ENCODE measurements around the gene RCN2. TPM values are rescaled to one million over a fixed set of nuclear protein-coding genes. Genes with fewer than 3 reads are reported as not detected.

RCN2 gene
- total RNA-seq, 1 donor from 2014 or later: 39.4 TPM

DNA sequence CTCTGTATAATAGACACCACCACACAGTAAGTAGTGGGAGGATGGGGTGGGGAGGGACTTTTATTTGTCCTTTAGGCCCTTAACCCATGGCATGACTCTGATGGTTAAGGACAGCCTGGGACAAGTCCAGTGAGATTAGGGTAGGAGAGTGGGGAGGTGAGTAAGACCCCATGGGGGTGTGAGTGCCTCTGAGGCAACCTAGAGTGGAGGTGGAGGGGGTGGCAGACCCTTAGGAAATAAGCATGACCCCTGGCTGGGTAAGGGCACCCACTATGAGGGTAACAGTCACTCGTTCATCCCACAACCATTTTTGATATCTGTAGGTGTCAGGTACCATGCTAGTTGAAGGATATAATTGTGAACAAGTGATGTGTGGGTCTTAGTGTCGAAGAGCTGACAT lies 42.4 kb downstream of the RCN2 start:
- no peak overlapping the region for H3K27ac ChIP-seq
- no peak for DNase-seq
- H3K4me3 ChIP-seq: no peak overlapping the region
- no peaks in the 10 kb centered on the region for H3K4me1 ChIP-seq
- H3K27me3 ChIP-seq: no peaks in the 10 kb centered on the region
- H3K36me3 ChIP-seq: no peaks in the 10 kb centered on the region
- TF ChIP-seq, protein P1, sequence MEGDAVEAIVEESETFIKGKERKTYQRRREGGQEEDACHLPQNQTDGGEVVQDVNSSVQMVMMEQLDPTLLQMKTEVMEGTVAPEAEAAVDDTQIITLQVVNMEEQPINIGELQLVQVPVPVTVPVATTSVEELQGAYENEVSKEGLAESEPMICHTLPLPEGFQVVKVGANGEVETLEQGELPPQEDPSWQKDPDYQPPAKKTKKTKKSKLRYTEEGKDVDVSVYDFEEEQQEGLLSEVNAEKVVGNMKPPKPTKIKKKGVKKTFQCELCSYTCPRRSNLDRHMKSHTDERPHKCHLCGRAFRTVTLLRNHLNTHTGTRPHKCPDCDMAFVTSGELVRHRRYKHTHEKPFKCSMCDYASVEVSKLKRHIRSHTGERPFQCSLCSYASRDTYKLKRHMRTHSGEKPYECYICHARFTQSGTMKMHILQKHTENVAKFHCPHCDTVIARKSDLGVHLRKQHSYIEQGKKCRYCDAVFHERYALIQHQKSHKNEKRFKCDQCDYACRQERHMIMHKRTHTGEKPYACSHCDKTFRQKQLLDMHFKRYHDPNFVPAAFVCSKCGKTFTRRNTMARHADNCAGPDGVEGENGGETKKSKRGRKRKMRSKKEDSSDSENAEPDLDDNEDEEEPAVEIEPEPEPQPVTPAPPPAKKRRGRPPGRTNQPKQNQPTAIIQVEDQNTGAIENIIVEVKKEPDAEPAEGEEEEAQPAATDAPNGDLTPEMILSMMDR (IDR thresholded peaks at IDR 0.05): no peak
- H3K9me3 ChIP-seq: no peaks in the 10 kb centered on the region
- intact Hi-C loops (cut with DNase I): no loop called here
- ATAC-seq: no peak

DNA sequence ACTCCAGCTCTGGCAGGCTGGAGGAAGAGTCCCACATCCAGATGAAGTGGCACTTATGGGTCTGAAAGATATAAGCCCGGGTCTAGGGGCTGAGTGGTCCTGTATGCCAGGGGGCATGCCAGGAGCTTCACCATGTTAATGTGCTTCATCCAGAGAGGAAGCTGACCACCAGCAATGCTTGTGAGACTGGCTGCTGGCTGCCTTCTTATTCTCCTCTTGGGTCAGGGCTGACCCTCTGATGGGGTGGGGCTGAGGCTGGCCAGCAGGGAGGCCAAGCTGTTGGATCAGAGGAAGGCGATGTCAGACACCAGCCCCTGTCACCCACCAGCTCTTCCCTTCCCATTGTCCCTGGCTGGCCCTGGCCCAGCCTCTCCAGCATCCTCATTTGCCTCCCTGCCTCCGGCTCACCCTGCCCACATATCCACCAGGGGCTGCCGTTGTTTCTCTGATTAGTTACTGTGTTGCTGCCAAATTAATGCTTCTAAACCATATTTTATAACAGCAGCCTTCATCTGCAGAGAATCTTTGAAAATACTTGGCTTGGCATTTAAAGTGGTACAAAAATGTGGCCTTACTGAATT lies 43.0 kb downstream of the RCN2 start:
- TF ChIP-seq, protein P1 (IDR thresholded peaks at IDR 0.05): no peak
- intact Hi-C loops (cut with DNase I): no loop called here
- ATAC-seq: no peak
- Histone ChIP-seq H3K4me3 (no peak overlapping the region), H3K27ac (no peak overlapping the region), H3K27me3 (no peaks in the 10 kb centered on the region), H3K36me3 (no peaks in the 10 kb centered on the region), H3K9me3 (no peaks in the 10 kb centered on the region), H3K4me1 (no peaks in the 10 kb centered on the region)
- DNase-seq: no peak

DNA sequence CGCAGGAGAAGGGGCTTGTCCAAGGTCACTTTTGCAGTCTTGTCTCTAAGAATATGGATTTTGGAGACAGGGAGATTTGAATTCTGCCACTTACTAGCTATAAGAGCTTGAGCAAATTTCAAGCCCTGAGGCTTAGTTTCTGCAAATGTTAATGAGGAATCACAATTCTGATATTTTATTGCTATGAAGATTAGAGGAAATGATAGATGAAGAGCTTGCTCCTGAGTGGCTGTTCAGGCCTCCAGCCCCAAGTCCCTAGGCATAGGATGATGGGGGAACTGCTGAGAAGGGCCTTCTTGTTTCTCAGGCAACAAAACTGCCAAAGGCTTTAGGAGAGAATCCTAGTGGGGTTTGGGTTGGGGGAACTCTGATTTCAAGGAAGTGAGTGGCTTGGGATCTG lies 44.6 kb downstream of the RCN2 start:
- TF ChIP-seq, protein P1 (IDR thresholded peaks at IDR 0.05): no peak
- no peaks in the 10 kb centered on the region for H3K4me1 ChIP-seq
- no peak for ATAC-seq
- H3K4me3 ChIP-seq: no peak overlapping the region
- no peak overlapping the region for H3K27ac ChIP-seq
- no peak for DNase-seq
- H3K9me3 ChIP-seq: no peaks in the 10 kb centered on the region
- no peaks in the 10 kb centered on the region for H3K27me3 ChIP-seq
- intact Hi-C loops (cut with DNase I): no loop called here
- no peaks in the 10 kb centered on the region for H3K36me3 ChIP-seq

DNA sequence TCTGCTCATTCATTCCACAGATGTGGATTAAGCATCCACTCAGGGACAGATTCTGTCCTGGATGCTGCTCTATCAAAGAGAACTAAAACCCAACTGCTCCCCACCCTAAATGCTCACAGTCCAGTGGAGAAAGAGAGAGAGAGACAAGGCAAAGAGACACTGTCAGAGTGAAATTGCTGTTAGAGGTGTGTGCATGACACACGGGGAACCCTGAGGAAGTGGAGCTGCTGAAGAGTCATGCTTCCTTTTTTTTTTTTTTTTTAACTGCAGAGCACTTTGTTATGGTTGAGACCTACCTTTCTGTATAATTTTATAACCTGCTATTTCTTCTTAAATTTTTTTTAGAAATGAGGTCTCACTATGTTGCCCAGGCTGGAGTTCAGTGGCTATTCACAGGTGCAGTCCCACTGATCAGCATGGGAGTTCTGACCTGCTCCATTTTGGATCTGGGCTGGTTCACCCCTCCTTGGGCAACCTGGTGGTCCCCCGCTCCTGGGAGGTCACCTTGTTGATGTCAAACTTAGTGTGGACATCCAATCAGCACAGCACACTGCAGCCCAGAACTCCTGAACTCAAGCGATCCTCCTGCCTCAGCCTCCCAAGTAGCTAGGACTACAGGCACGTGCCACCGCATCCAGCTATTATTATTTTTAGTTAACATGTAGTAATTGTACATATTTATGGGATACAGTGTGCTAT lies 45.2 kb downstream of the RCN2 start:
- no peaks in the 10 kb centered on the region for H3K36me3 ChIP-seq
- no peak overlapping the region for H3K4me3 ChIP-seq
- ATAC-seq: peak; percentile 44
- no peaks in the 10 kb centered on the region for H3K27me3 ChIP-seq
- no peaks in the 10 kb centered on the region for H3K4me1 ChIP-seq
- intact Hi-C loops (cut with DNase I): no loop called here
- DNase-seq: no peak
- H3K27ac ChIP-seq: no peak overlapping the region
- TF ChIP-seq, protein P1 (IDR thresholded peaks at IDR 0.05): no peak
- no peaks in the 10 kb centered on the region for H3K9me3 ChIP-seq

DNA sequence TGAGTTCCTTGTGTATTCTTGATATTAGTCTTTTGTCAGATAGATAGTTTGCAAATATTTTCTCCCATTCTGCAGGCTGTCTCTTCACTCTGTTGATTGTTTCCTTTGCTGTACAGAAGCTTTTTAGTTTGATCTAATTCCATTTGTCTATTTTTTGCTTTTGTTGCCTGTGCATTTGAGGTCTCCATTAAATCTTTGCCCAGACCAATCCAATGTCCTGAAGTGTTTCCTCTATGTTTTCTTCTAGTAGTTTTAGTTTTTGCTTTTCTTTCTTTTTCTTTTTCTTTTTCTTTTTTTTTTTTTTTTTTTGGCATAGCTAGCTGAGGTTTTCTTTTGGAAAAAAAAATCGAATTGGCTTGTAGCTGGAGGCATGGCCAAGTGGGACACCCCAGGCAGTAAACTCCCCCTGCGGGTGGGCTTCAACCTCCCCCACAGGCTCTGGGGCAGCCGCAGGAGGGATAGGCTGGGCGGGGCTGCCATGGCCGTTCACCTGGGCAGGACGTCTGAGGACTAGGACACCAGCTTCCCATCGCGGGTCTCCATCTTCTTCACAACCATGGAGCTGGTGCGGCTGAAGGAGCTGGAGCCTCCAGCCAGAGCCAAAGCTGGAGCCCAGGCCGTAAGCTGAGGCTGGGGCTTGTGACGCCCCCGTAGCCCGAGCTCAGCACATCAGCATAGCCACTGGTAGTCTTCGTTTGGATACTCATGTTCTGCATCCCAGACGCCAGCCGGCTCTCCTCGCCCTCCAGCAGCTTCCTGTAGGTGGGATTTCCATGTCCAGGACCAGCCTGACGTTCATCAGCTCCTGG lies 47.2 kb downstream of the RCN2 start:
- no peak for DNase-seq
- H3K9me3 ChIP-seq: no peaks in the 10 kb centered on the region
- no peaks in the 10 kb centered on the region for H3K36me3 ChIP-seq
- TF ChIP-seq, protein P1 (IDR thresholded peaks at IDR 0.05): no peak
- H3K4me1 ChIP-seq: no peaks in the 10 kb centered on the region
- intact Hi-C loops (cut with DNase I): no loop called here
- no peak overlapping the region for H3K27ac ChIP-seq
- no peaks in the 10 kb centered on the region for H3K27me3 ChIP-seq
- no peak overlapping the region for H3K4me3 ChIP-seq
- ATAC-seq: no peak
